HL-60 (cell line): ENCODE measurements around the gene CSF3.

Experiments used
- GABPA ChIP-seq: IDR thresholded peaks from 2 replicates; pipeline ENCODE4 v1.6.1; 2012; ENCODE audit warnings: low read depth
- POLR2AphosphoS5 ChIP-seq: IDR thresholded peaks from 2 replicates; pipeline ENCODE4 v1.6.1; 2012; ENCODE audit warnings: low read depth
- SPI1 ChIP-seq: IDR thresholded peaks from 2 replicates; pipeline ENCODE4 v1.6.1; 2012; ENCODE audit warnings: low read depth, mild to moderate bottlenecking, borderline replicate concordance
- TF ChIP-seq, protein P1 (sequence below): IDR thresholded peaks from 2 replicates; pipeline ENCODE4 v1.6.1; 2012; ENCODE audit warnings: low read depth; ENCODE audit not compliant: insufficient replicate concordance
- TF ChIP-seq, protein P2 (sequence below): IDR thresholded peaks from one replicate; pipeline ENCODE4 v1.5.1; 2011; ENCODE audit warnings: low read length, control low read depth, inconsistent platforms; ENCODE audit not compliant: insufficient read depth

DNA sequence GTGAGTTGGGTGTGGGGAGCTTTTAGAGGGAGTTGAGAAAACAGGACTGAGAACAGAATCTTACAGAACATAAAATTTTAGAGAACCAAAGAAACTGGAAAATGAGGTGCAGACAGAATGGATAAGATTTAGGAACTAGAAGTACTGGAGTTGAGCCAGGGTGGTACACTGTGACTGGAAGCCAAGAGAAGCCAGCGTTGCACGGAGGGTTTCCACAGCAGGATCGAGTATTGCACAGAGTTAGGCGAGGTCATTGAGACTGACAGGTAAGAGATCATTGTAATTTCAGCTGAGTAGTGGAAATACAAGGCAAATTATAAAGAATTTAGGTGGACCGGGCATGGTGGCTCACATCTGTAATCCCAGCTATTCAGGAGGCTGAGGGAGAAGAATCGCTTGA is 45.9 kb upstream of the CSF3 start:
- TF ChIP-seq, protein P1, sequence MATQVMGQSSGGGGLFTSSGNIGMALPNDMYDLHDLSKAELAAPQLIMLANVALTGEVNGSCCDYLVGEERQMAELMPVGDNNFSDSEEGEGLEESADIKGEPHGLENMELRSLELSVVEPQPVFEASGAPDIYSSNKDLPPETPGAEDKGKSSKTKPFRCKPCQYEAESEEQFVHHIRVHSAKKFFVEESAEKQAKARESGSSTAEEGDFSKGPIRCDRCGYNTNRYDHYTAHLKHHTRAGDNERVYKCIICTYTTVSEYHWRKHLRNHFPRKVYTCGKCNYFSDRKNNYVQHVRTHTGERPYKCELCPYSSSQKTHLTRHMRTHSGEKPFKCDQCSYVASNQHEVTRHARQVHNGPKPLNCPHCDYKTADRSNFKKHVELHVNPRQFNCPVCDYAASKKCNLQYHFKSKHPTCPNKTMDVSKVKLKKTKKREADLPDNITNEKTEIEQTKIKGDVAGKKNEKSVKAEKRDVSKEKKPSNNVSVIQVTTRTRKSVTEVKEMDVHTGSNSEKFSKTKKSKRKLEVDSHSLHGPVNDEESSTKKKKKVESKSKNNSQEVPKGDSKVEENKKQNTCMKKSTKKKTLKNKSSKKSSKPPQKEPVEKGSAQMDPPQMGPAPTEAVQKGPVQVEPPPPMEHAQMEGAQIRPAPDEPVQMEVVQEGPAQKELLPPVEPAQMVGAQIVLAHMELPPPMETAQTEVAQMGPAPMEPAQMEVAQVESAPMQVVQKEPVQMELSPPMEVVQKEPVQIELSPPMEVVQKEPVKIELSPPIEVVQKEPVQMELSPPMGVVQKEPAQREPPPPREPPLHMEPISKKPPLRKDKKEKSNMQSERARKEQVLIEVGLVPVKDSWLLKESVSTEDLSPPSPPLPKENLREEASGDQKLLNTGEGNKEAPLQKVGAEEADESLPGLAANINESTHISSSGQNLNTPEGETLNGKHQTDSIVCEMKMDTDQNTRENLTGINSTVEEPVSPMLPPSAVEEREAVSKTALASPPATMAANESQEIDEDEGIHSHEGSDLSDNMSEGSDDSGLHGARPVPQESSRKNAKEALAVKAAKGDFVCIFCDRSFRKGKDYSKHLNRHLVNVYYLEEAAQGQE = no peak
- TF ChIP-seq, protein P2, sequence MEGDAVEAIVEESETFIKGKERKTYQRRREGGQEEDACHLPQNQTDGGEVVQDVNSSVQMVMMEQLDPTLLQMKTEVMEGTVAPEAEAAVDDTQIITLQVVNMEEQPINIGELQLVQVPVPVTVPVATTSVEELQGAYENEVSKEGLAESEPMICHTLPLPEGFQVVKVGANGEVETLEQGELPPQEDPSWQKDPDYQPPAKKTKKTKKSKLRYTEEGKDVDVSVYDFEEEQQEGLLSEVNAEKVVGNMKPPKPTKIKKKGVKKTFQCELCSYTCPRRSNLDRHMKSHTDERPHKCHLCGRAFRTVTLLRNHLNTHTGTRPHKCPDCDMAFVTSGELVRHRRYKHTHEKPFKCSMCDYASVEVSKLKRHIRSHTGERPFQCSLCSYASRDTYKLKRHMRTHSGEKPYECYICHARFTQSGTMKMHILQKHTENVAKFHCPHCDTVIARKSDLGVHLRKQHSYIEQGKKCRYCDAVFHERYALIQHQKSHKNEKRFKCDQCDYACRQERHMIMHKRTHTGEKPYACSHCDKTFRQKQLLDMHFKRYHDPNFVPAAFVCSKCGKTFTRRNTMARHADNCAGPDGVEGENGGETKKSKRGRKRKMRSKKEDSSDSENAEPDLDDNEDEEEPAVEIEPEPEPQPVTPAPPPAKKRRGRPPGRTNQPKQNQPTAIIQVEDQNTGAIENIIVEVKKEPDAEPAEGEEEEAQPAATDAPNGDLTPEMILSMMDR = no peak
- TF ChIP-seq POLR2AphosphoS5 = no peak
- no peak for TF ChIP-seq GABPA
- no peak for TF ChIP-seq SPI1
